Measurements from ENCODE around the gene NRXN3.

DNA sequence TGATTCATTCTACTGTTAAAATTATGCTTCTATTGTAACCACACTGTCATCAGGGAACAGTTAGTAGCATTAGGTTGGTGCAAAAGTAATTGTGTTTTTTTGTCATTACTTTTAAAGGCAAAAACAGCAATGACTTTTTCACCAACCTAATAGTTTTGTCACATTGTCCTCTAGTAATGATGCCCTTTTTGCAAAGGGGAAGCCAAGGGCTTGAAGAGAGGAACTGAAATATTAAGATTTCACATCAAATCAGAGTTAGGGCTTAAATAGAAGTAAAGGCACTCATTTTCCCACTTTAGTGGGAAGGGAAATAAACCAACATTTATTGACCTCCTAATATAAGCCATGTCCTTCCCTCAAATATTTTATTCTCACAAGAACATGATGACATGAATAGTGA is 273.7 kb downstream of the NRXN3 start:
- TF ChIP-seq ERF (CRISPR knock-in tag; IDR thresholded peaks at IDR 0.05) (no peak), POLR2A (IDR thresholded peaks at IDR 0.05; ENCODE audit: insufficient read depth in 1 of 2, low read depth in 2 of 2, low read length in 2 of 2) (no peak), CEBPB (IDR thresholded peaks at IDR 0.05; ENCODE audit: borderline replicate concordance, low read depth, low read length) (no peak), ZNF224 (CRISPR knock-in tag; IDR thresholded peaks at IDR 0.05) (no peak), ZSCAN12 (CRISPR knock-in tag; IDR thresholded peaks at IDR 0.05) (no peak), NR0B2 (CRISPR knock-in tag; IDR thresholded peaks at IDR 0.05) (no peak), MBD4 (IDR thresholded peaks at IDR 0.05; ENCODE audit: borderline replicate concordance, low read length) (no peak), ZNF879 (CRISPR knock-in tag; IDR thresholded peaks at IDR 0.05) (no peak), POLR2AphosphoS5 (IDR thresholded peaks at IDR 0.05; ENCODE audit: low read depth, low read length) (no peak)

Measured in HepG2 (cell line).